Activated naive CD8-positive, alpha-beta T cell (primary cell): ENCODE data around the gene TMEM233.
"Not testable (repeated sequence)": the region's sequence is repeated elsewhere in the genome, so short reads cannot be mapped to it uniquely, and the experiment has no call there.

Experiments
- H3K27ac Mint-ChIP-seq: one replicate; pipeline ENCODE4 v1.8.0; 2021; ENCODE audit warnings: mixed read lengths
- H3K27me3 Mint-ChIP-seq: one replicate; pipeline ENCODE4 v1.8.0; 2021; ENCODE audit warnings: mixed read lengths
- H3K36me3 Mint-ChIP-seq: one replicate; pipeline ENCODE4 v1.8.0; 2021; ENCODE audit warnings: mixed read lengths
- H3K4me1 Mint-ChIP-seq: one replicate; pipeline ENCODE4 v1.8.0; 2021; ENCODE audit warnings: low read depth, mixed read lengths
- H3K4me3 Mint-ChIP-seq: one replicate; pipeline ENCODE4 v1.8.0; 2021; ENCODE audit warnings: mild to moderate bottlenecking, mixed read lengths
- H3K9me3 Mint-ChIP-seq: one replicate; pipeline ENCODE4 v1.8.0; 2021; ENCODE audit warnings: low read depth, mixed read lengths

Gene TMEM233

DNA sequence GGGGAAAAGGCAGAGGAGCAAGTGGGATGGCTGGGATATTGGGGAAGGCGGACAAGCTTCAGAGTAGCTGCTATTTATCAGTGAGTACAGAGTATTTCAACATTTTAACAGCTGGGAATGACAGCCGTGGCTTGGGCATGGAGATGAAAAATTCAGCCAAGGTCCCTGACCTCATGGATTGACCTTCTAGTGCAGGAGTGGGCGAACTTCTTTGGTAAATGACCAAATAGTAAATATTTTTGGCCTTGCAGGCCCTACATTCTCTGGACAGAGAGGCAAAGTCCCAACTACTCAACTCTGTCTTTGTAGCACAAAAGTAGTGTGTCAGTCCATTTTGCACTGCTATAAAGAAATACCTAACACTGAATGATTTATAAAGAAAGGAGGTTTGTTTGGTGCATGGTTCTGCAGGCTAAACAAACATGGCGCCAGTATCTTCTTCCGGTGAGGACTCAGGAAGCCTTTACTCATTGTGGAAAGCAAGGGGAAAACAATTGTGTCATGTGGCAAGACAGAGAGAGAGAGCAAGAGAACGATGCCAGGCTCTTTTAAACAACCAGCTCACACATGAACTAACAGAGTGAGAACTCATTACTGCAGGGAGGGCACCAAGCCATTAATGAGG is 33.6 kb downstream of the TMEM233 start:
- no peaks in the 10 kb centered on the region for H3K4me1 Mint-ChIP-seq
- H3K9me3 Mint-ChIP-seq: no peaks in the 10 kb centered on the region
- H3K36me3 Mint-ChIP-seq: no peaks in the 10 kb centered on the region
- peaks cover 5% of the 10 kb centered on the region for H3K27me3 Mint-ChIP-seq
- no peak overlapping the region for H3K27ac Mint-ChIP-seq
- H3K4me3 Mint-ChIP-seq: no peak overlapping the region

DNA sequence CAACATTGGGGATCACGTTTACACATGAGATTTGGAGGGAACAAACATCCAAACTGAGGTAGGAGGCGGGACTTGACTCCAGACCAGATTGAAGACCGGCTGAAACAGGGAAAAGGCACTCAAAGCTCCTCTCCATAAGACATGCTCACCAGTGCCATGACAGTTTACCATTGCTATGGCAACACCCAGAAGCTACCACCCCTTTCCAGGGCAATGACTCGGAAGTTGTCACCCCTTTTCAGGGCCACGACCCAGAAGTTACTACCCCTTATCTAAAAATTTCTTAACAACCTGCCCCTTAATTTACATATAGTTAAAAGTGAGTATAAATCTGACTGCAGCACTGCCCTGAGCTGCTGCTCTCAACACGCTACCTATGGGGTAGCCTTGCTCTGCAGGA is 34.1 kb downstream of the TMEM233 start:
- Mint-ChIP-seq H3K9me3 (no peaks in the 10 kb centered on the region), H3K36me3 (no peaks in the 10 kb centered on the region), H3K27ac (no peak overlapping the region), H3K27me3 (peaks cover 4% of the 10 kb centered on the region), H3K4me3 (no peak overlapping the region), H3K4me1 (no peaks in the 10 kb centered on the region)

DNA sequence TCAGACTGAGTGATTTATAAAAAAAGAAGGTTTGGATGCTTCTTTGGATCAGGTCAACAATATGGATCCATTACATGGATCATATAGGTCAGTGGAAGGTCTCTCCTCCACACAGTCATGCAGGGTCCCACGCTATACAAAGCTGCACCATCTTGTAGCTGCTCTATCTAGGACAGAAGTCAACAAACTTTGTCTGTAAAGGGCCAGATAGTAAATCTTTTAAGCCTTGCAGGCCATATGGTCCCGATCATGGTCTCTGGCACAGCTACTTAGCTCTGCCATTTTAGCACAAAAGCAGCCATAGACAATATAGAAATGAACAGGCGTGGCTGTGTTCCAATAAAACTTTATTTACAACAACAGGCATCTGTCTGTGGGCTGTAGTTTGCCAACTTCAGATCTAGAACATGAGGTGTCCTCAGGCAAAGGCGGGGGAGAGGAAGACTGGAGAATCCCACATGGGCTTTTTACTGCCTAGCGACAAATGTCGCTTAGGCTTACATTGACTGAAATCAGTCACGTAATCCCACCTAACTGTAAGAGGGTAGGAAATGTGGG is 36.7 kb downstream of the TMEM233 start:
- H3K27ac Mint-ChIP-seq: no peak overlapping the region
- peaks cover 8% of the 10 kb centered on the region for H3K27me3 Mint-ChIP-seq
- no peaks in the 10 kb centered on the region for H3K4me1 Mint-ChIP-seq
- no peaks in the 10 kb centered on the region for H3K36me3 Mint-ChIP-seq
- no peak overlapping the region for H3K4me3 Mint-ChIP-seq
- H3K9me3 Mint-ChIP-seq: no peaks in the 10 kb centered on the region

DNA sequence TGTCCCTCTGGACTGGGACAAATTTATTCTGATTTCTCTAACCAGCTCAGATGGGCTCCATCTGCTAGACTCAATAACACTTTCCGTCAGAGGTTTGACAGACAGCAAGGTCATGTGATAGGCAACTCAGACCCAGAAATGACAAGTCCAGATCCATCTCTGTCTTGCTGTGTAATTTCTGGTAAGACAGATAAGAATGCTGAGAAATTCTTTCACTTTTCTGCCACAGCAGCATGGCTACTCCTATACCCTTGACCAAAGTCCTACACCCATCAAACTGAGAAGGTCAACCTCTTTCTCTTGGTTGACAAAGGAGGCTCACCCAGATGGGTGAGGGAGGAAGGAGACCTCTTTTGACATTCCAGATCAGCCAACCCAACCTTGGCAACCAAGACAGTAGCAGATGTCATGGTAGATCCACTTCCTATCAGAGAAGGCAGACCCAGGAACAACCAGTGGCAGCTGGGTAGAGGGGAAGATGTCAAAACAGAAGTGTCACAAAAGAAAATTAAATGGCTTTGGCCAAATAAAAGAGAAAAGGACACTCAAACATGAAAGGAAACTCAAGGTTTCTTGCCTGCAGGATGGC is 37.5 kb downstream of the TMEM233 start:
- Mint-ChIP-seq H3K4me3 (no peak overlapping the region), H3K4me1 (no peaks in the 10 kb centered on the region), H3K36me3 (no peaks in the 10 kb centered on the region), H3K27me3 (peaks cover 13% of the 10 kb centered on the region), H3K27ac (no peak overlapping the region), H3K9me3 (no peaks in the 10 kb centered on the region)

DNA sequence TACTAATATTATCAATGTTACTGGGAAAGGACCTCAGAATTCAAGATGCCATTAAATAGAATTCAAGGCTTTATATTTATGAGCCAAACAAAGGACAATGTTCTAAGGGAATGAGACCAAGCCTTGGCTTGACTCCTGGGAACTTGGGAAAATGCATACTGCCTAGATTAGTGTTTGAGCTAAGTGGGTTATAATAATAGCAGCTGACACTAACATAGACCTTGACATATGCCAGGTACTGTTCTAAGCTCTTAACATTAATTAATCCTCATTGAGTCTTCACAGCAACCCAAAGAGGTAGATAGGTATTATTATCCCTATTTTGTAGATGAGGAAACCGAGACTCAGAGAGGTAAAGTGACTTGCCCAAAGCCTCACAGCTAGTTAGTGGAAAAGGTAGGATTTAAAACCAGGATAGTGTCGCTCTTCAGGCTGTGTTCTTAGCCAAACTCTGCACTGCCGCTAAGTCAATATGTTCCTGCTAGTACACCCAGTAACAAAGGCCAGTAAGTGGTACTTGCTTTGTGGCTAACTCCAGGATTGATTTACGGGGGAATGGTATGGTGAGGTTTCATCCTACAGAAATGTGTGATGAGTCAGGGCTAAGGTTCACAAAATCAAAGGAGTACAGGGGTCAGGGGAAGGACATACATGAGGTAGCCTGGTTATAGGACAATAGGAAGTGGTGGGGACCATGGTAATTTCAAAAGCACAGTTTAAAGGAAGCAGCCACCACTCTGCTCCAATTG is 38.5 kb downstream of the TMEM233 start:
- H3K4me3 Mint-ChIP-seq: no peak overlapping the region
- H3K4me1 Mint-ChIP-seq: no peaks in the 10 kb centered on the region
- H3K9me3 Mint-ChIP-seq: no peaks in the 10 kb centered on the region
- no peaks in the 10 kb centered on the region for H3K36me3 Mint-ChIP-seq
- H3K27me3 Mint-ChIP-seq: peaks cover 17% of the 10 kb centered on the region
- H3K27ac Mint-ChIP-seq: no peak overlapping the region

DNA sequence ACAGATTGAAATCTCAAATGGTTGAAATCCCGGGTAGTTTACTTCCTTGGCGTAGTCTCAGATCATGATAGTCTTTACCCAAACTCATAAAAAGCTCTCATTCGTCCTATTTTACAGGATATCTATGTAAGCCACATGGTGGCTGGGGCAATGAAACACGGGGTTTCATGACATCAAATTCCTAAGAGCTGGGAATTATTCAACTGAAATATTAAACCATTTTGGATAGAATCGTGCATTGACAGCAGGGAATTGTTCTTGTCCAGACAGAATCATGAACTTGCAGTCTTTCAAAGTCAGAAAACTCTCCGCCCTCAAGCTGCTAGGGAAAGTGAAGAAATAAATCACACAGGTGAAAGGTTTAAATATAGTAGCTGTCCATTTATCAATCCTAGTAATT is 41.2 kb downstream of the TMEM233 start:
- H3K27ac Mint-ChIP-seq: no peak overlapping the region
- no peak overlapping the region for H3K4me3 Mint-ChIP-seq
- H3K9me3 Mint-ChIP-seq: no peaks in the 10 kb centered on the region
- H3K36me3 Mint-ChIP-seq: no peaks in the 10 kb centered on the region
- no peaks in the 10 kb centered on the region for H3K4me1 Mint-ChIP-seq
- H3K27me3 Mint-ChIP-seq: peaks cover 16% of the 10 kb centered on the region

DNA sequence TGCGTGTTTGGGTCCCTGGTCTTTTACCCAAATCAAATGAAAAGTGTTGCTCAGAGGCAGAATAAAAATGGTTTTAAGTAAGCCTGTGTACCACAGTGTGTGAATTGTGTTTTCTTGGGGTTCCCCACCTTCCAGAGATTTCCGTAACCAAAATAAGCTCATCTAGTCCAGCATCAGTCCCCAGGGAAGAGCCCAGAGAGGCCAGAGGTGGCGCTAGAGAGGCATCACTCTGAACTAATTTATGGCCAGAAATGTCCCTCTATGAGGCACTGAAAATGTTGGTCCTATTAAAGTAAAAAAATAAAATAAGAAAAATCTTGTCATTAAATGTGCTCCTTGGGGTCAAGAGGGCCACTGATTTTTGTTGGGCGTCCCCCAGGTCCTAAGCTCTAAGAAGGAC is 49.4 kb downstream of the TMEM233 start:
- Mint-ChIP-seq H3K4me1 (no peaks in the 10 kb centered on the region), H3K36me3 (no peaks in the 10 kb centered on the region), H3K9me3 (no peaks in the 10 kb centered on the region), H3K27ac (no peak overlapping the region), H3K27me3 (peaks cover 14% of the 10 kb centered on the region), H3K4me3 (no peak overlapping the region)

DNA sequence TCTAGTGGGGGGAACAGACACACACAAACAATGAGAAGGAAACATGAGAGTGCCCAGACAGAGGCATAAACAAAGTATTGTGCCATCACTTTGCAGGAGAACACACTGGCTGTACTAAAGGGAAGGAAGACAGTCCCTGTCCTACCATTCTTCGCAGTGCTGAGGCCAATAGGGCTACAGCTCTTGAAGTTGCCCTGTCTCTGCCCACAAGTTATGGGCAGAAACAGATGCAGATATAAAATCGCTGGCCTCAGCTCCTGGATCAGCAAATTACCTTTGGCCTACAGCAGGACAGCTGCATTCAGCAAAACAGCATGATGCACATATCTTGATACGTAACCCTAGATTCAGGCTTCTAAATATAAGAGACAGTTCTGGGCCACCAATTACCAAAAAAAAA is 51.4 kb downstream of the TMEM233 start:
- no peaks in the 10 kb centered on the region for H3K4me1 Mint-ChIP-seq
- no peak overlapping the region for H3K4me3 Mint-ChIP-seq
- H3K9me3 Mint-ChIP-seq: no peaks in the 10 kb centered on the region
- no peak overlapping the region for H3K27ac Mint-ChIP-seq
- H3K36me3 Mint-ChIP-seq: no peaks in the 10 kb centered on the region
- H3K27me3 Mint-ChIP-seq: peaks cover 18% of the 10 kb centered on the region

DNA sequence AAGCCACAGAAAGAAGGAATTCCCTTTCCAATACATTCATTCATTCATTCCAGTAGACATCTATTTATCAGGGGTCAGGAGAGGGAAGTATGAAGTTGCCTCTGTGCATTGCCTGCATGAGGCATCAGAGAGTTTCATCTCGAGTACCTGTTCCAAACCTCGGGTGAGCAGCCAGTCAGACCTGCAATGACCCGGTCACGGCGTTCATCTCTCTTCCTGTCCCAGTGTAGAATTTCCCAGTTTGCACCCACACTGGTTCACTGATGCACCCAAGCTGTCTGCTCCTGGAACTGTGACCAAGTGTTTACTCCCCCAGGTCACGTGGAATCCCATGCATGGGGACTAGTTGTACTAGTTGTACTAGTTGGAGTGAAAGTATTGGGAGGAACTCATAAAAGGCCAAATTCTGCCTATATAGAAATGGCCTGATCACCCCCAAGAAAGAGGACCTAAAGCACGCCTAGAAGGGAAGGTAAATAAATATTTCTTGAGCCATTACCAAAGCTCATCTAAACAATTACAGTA is 52.0 kb downstream of the TMEM233 start:
- Mint-ChIP-seq H3K9me3 (no peaks in the 10 kb centered on the region), H3K4me1 (no peaks in the 10 kb centered on the region), H3K27ac (no peak overlapping the region), H3K27me3 (peaks cover 18% of the 10 kb centered on the region), H3K36me3 (no peaks in the 10 kb centered on the region), H3K4me3 (no peak overlapping the region)

DNA sequence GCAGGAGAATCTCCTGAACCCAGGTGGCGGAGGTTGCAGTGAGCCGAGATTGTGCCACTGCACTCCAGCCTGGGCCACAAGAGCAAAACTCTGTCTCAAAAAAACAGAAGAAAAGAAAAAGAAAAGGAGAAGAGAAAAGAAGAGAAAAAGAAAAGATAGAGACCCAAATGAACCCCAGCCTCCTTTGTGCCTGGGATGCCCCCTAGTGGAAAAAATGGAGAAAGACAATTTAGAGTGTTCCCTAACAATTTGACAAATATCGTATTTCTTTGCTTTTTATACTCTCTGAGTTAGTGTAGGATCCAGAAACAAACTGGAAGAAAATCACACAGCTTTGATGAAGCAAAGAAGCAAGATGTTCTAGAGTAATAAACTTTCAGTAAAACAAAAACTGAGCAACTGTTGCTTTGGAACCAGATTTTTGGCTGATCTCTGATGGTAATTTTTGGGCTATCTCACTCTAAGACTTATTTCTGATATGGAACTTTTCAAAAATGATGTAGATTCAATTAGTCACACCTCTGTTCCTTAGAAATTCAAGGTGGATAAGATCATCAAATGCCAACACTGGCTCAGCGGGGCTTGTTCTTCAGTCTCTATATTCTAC is 55.7 kb downstream of the TMEM233 start:
- Mint-ChIP-seq H3K27ac (no peak overlapping the region), H3K36me3 (peaks cover 3% of the 10 kb centered on the region), H3K27me3 (peaks cover 6% of the 10 kb centered on the region), H3K4me1 (no peaks in the 10 kb centered on the region), H3K4me3 (no peak overlapping the region), H3K9me3 (peaks cover 11% of the 10 kb centered on the region)

DNA sequence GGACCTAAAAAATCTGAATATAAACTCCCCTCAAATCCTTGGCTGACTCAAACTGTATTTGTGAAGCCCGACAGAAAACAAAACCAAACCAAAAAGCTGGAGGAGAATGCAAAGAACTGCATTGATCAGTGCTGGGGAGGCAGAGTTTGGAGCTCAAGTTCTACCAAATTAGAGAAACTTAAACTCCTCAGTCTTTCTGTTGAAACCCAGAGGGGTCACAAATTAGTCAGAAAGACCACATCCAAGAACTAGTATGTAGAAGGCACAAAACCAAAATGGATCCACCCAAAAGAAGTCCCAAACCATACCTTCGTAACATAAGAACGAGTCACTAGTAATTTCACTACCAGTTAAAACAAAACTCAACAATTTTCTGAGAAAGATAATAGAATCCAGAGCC is 59.1 kb downstream of the TMEM233 start:
- Mint-ChIP-seq H3K27ac (no peak overlapping the region), H3K9me3 (peaks cover 12% of the 10 kb centered on the region), H3K36me3 (peaks cover 3% of the 10 kb centered on the region), H3K4me1 (no peaks in the 10 kb centered on the region), H3K27me3 (peaks cover 3% of the 10 kb centered on the region), H3K4me3 (no peak overlapping the region)

DNA sequence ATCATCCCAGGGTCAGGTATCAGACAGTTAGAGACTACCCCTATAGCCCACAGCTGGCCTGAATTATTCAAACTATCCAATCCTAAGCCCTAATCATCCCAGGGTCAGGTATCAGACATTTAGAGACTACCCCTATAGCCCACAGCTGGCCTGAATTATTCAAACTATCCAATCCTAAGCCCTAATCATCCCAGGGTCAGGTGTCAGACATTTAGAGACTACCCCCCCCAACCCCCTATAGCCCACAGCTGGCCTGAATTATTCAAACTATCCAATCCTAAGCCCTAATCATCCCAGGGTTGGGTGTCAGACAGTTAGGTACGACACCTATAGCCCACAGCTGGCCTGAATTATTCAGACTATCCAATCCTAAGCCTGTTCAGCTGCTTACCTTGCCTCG is 63.4 kb downstream of the TMEM233 start:
- H3K9me3 Mint-ChIP-seq: peaks cover 12% of the 10 kb centered on the region
- not testable (repeated sequence) for H3K4me3 Mint-ChIP-seq, H3K27ac Mint-ChIP-seq, H3K4me1 Mint-ChIP-seq, H3K36me3 Mint-ChIP-seq, H3K27me3 Mint-ChIP-seq

DNA sequence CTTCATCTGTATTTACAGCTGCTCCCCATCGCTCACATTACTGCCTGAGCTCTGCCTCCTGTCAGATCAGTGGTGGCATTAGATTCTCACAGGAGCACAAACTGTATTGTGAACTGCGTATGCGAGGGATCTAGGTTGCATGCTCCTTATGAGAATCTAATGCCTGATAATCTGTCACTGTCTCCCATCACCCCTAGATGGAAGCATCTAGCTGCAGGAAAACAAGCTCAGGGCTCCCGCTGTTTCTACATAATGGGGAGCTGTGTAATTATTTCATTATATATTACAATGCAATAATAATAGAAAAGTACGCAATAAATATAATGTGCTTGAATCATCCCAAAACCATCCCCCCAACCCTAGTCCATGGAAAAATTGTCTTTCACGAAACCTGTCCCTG is 64.6 kb downstream of the TMEM233 start:
- H3K9me3 Mint-ChIP-seq: peaks cover 12% of the 10 kb centered on the region
- H3K27ac Mint-ChIP-seq, H3K4me1 Mint-ChIP-seq, H3K36me3 Mint-ChIP-seq, H3K27me3 Mint-ChIP-seq, H3K4me3 Mint-ChIP-seq: not testable (repeated sequence)

DNA sequence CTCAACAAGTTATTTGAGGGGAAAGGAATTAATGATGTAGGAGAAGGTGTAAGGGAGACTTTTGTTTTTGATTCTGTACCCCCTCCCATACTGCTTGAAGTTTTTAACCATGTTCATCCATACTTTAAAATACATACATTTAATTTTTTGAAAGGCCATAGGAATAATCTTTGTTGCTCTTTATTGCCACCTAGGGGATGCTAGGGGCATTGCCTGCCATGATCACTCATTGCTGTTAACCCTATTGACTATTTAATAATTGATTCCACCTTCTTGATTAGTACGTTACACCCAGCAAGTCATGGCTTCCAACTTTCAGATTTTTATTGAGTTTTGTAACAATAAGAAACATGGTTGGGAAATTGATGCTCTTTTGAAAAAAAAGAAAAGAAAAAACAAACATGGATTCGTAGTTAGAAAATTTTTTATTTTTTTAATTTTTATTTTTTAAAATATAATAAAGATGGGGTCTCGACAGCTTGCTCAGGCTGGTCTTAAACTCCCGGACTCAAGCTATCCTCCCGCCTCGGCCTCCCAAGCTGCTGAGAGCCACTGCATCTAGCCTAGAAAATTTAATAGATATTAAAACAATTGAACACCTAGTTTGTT is 65.8 kb downstream of the TMEM233 start:
- no peak overlapping the region for H3K27ac Mint-ChIP-seq
- H3K4me1 Mint-ChIP-seq: no peaks in the 10 kb centered on the region
- no peaks in the 10 kb centered on the region for H3K9me3 Mint-ChIP-seq
- H3K36me3 Mint-ChIP-seq: no peaks in the 10 kb centered on the region
- H3K4me3 Mint-ChIP-seq: no peak overlapping the region
- H3K27me3 Mint-ChIP-seq: no peaks in the 10 kb centered on the region

DNA sequence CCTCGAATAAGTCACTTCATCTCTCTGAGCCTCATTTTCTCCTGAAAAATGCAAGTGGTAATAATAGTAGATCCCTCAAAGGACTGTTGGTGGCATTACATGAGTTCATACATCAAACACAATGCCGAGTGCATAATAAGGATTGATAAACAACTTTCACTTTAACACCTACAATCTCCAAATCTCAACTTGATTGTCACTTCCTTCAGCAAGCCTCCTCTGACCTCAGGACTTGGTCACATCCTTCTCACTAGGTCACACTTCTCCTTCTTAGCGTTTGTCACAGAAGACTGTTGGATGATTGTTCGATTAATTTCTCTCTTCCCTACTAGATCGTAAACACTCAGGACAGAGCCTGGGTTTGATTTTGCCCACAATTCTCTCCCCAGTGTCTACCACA is 66.5 kb downstream of the TMEM233 start:
- Mint-ChIP-seq H3K36me3 (no peaks in the 10 kb centered on the region), H3K9me3 (no peaks in the 10 kb centered on the region), H3K4me3 (no peak overlapping the region), H3K27ac (no peak overlapping the region), H3K27me3 (no peaks in the 10 kb centered on the region), H3K4me1 (no peaks in the 10 kb centered on the region)
